OCI-LY3 (cell line): Measurements from ENCODE around the gene LY6G6C.

ENCODE experiments used
- H2AFZ ChIP-seq: fragments of 200-600, 300-600 bp; shearing (Covaris generic); 2 replicates; pipeline ENCODE4 v1.6.0; 2014; ENCODE audit warnings: antibody characterized with exemption, low read depth, low read length
- H3K27ac ChIP-seq: fragments of 200-600, 300-600 bp; sonication (generic); 2 replicates; pipeline ENCODE4 v1.5.1; 2014; ENCODE audit warnings: mild to moderate bottlenecking, low read length, moderate library complexity, mixed read lengths
- H3K27me3 ChIP-seq: fragments of 200-600, 300-600 bp; sonication (generic); 2 replicates; pipeline ENCODE4 v1.6.1; 2014; ENCODE audit warnings: low read depth, low read length, mixed read lengths
- H3K36me3 ChIP-seq: fragments of 200-600, 300-600 bp; sonication (generic); replicated peaks from 2 replicates; pipeline ENCODE3; 2014; ENCODE audit warnings: low read depth, low read length, mixed read lengths
- H3K4me1 ChIP-seq: fragments of 300-600, 200-600 bp; sonication (generic); 2 replicates; pipeline ENCODE4 v1.6.1; 2014; ENCODE audit warnings: low read length, mixed read lengths
- H3K4me2 ChIP-seq: fragments of 200-600, 300-600 bp; sonication (generic); 2 replicates; pipeline ENCODE4 v1.6.1; 2014; ENCODE audit warnings: low read length, mixed read lengths
- H3K4me3 ChIP-seq: fragments of 300-600, 200-600 bp; sonication (generic); 2 replicates; pipeline ENCODE4 v1.5.1; 2014; ENCODE audit warnings: antibody characterized with exemption, mild to moderate bottlenecking, low read length, moderate library complexity
- H3K79me2 ChIP-seq: fragments of 300-600, 200-600 bp; shearing (Covaris generic); 2 replicates; pipeline ENCODE4 v1.6.1; 2014; ENCODE audit warnings: mild to moderate bottlenecking, low read length, mixed read lengths
- H3K9ac ChIP-seq: fragments of 300-600, 200-600 bp; shearing (Covaris generic); 2 replicates; pipeline ENCODE4 v1.6.0; 2014; ENCODE audit warnings: mild to moderate bottlenecking, low read length, moderate library complexity
- H3K9me3 ChIP-seq: fragments of 200-600, 300-600 bp; shearing (Covaris generic); 2 replicates; pipeline ENCODE4 v1.6.1; 2014; ENCODE audit warnings: low read length, mixed read lengths; ENCODE audit not compliant: insufficient read depth
- H4K20me1 ChIP-seq: fragments of 200-600, 300-600 bp; sonication (generic); 2 replicates; pipeline ENCODE4 v1.6.1; 2016; ENCODE audit warnings: low read length, mixed read lengths; ENCODE audit not compliant: insufficient read depth
- EZH2phosphoT487 ChIP-seq: fragments of 200-600 bp; shearing (Covaris generic); IDR thresholded peaks from 2 replicates; pipeline ENCODE4 v1.6.1; 2018; ENCODE audit warnings: antibody characterized with exemption, mixed run types, low read depth
- TF ChIP-seq, protein P1 (sequence below): fragments of 200-600, 300-600 bp; sonication (generic); IDR thresholded peaks from 2 replicates; pipeline ENCODE4 v1.5.1; 2014; ENCODE audit warnings: antibody characterized with exemption, low read length, low read depth

Gene LY6G6C

DNA sequence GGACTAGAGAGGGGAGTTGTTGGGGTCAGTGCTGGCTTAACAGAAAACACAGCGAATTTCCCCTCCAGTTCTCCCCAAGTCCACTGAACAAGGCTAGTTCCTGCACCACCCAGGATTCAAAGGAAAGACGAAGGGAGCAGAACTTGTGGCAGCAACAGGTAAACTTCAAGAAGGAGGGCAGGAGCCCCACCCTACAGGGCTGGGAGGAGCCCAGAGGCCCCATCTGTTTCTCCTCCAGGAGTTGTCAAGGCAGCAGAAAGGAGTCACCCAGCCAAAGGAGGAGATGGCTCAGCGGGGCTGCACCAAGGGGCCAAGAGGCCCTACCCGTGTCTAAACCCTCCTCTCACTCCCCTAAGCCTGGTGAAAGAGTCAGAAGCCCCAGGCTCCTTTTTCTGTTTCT is 42.7 kb upstream of the LY6G6C start:
- Histone ChIP-seq H4K20me1 (no peaks in the 10 kb centered on the region), H3K27ac (no peak overlapping the region)

DNA sequence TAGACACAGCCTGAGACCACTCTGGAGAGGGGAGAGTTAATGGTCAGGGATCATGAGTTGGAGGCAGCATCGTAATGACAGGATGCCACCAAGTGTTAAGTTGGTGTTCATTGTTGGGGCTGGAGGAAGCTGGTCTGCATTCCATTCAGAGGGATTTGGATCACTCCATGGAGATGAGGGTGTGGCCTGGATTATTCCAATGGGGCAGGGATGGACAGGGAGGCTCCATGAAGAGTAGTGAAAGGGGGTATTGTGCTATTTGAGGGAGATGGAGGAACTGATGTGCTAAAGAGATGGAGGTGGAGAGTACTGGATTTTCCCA is 42.0 kb upstream of the LY6G6C start:
- Histone ChIP-seq H2AFZ (no peak overlapping the region), H3K27ac (no peak overlapping the region), H4K20me1 (no peaks in the 10 kb centered on the region), H3K4me1 (no peaks in the 10 kb centered on the region), H3K27me3 (no peaks in the 10 kb centered on the region), H3K36me3 (peaks cover 4% of the 10 kb centered on the region), H3K9me3 (no peaks in the 10 kb centered on the region), H3K79me2 (no peaks in the 10 kb centered on the region), H3K4me2 (no peak overlapping the region), H3K4me3 (no peak overlapping the region), H3K9ac (no peak overlapping the region)
- TF ChIP-seq, protein P1, sequence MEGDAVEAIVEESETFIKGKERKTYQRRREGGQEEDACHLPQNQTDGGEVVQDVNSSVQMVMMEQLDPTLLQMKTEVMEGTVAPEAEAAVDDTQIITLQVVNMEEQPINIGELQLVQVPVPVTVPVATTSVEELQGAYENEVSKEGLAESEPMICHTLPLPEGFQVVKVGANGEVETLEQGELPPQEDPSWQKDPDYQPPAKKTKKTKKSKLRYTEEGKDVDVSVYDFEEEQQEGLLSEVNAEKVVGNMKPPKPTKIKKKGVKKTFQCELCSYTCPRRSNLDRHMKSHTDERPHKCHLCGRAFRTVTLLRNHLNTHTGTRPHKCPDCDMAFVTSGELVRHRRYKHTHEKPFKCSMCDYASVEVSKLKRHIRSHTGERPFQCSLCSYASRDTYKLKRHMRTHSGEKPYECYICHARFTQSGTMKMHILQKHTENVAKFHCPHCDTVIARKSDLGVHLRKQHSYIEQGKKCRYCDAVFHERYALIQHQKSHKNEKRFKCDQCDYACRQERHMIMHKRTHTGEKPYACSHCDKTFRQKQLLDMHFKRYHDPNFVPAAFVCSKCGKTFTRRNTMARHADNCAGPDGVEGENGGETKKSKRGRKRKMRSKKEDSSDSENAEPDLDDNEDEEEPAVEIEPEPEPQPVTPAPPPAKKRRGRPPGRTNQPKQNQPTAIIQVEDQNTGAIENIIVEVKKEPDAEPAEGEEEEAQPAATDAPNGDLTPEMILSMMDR: no peak
- TF ChIP-seq EZH2phosphoT487: no peak

More for the DNA sequence above, 42.7 kb upstream of the LY6G6C start:
- Histone ChIP-seq H3K4me2 (no peak overlapping the region), H3K27me3 (no peaks in the 10 kb centered on the region), H3K4me1 (no peaks in the 10 kb centered on the region), H3K9me3 (no peaks in the 10 kb centered on the region), H3K36me3 (peaks cover 4% of the 10 kb centered on the region), H3K9ac (no peak overlapping the region), H3K79me2 (no peaks in the 10 kb centered on the region), H2AFZ (no peak overlapping the region), H3K4me3 (no peak overlapping the region)
- no peak for TF ChIP-seq EZH2phosphoT487
- TF ChIP-seq, protein P1: no peak

DNA sequence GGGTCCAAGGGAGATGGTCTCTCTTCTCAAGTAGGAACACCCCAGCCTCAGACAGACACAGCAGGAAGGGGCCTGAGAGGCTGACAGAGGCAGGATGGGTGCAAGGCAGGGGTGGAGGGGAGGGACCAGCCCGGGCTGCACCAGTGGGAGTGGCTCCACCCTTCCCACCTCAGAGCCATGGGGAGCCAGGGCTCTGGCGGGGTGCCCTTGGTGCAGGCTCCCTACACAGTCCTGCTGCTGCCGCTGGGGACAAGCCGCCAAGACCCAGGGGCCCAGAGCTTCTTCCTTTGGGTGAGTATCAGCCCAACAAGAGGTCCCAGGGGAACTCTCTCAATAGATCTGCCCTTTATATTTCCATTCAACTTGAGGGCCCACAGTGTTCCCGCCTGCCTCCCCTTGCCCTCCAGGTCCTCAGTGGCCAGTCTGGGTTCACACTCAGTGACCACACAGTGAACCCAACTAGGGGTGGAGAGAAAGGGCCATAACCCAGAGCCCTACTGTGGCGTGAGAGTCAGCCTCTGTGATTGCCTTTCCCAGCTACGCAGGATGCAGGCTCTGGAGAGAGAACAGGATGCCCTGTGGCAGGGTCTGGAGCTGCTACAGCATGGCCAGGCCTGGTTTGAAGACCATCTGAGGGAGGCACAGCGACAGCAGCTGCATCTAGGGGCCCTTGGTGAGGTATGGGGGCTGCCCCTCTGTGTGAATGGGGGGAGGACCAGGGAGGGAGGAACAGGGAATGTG is 41.5 kb upstream of the LY6G6C start:
- Histone ChIP-seq H4K20me1 (no peaks in the 10 kb centered on the region), H3K27ac (no peak overlapping the region), H3K9me3 (no peaks in the 10 kb centered on the region), H3K4me1 (no peaks in the 10 kb centered on the region), H3K4me3 (no peak overlapping the region), H3K27me3 (no peaks in the 10 kb centered on the region), H3K9ac (no peak overlapping the region), H3K79me2 (no peaks in the 10 kb centered on the region), H3K36me3 (peaks cover 4% of the 10 kb centered on the region), H2AFZ (no peak overlapping the region), H3K4me2 (no peak overlapping the region)
- no peak for TF ChIP-seq EZH2phosphoT487
- TF ChIP-seq, protein P1: no peak

DNA sequence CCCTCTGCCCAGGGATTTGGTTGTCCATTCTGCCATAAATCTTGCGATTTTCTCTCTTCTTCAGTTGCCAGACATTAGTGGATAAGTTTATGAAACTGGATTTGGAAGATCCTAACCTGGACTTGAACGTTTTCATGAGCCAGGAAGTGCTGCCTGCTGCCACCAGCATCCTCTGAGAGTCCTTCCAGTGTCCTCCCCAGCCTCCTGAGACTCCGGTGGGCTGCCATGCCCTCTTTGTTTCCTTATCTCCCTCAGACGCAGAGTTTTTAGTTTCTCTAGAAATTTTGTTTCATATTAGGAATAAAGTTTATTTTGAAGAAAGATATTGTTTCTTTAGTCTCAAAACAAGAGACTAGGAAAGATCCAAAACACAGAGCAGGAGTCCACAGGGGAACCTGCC is 40.8 kb upstream of the LY6G6C start, which contains the start of gene SAPCD1:
SAPCD1 (plus strand) TSS at position 301 of the 400 bp plus-strand sequence. CDS start 399 bp downstream, outside the sequence.
- no peak for TF ChIP-seq EZH2phosphoT487
- TF ChIP-seq, protein P1: no peak
- H3K9me3 ChIP-seq: no peaks in the 10 kb centered on the region
- no peak within 1 kb of the TSS for H3K4me3 ChIP-seq
- H3K27me3 ChIP-seq: no peaks in the 10 kb centered on the region
- H3K79me2 ChIP-seq: no peaks in the 10 kb centered on the region
- H3K9ac ChIP-seq: no peak within 1 kb of the TSS
- H3K27ac ChIP-seq: no peak within 1 kb of the TSS
- no peak within 1 kb of the TSS for H3K4me2 ChIP-seq
- H3K4me1 ChIP-seq: no peaks in the 10 kb centered on the region
- peaks cover 4% of the 10 kb centered on the region for H3K36me3 ChIP-seq
- H4K20me1 ChIP-seq: no peaks in the 10 kb centered on the region
- no peak within 1 kb of the TSS for H2AFZ ChIP-seq
